NCI-H82 (cell line): ENCODE results near the gene SLC6A5.

Source experiments
- DNase-seq: peaks from one replicate; lab custom pipeline; 2025; lab: John Stamatoyannopoulos, UW

SLC6A5 gene

DNA sequence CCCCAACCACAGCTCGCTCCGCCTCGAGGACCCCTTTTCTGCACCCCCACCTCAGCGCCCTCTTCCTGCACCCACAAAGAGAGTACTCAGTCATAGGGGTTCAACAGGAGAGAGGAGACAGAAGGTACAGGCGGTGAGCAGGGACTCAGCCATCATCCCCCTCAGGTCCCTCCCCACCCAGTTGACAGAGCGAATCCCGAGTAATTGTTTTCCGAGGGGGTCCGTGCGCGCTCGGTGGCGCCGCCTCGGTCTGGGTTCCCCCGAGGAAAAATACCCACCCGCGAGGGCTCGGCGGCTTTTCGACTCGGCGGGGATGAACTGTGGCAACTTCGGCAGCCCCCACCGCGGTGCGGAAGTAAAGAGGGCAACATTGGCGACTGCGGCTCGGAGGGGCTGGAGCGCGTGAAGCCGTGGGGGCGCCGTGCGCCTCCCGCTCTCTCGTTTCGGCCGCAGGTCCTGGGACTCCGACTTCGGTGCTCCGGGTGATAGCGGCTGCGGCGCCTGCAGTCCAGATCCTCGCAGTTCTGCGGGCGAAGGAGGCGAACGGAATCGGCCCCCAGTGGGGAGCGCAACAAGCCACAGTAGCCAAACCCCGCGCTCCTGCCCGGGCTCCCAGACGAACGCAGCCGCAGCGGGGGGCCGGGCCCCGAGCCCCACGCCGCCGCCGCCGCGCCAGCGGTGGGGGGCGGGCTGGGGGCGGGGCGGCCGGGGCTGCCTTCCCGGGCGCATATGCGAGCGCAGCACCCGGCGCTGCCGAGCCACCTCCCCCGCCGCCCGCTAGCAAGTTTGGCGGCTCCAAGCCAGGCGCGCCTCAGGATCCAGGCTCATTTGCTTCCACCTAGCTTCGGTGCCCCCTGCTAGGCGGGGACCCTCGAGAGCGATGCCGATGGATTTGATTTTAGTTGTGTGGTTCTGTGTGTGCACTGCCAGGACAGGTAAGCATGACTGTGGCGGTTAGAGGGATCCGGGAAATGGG is 69.7 kb downstream of the SLC6A5 start, which contains the start of gene NELL1:
Gene NELL1 (plus strand): TSS at position 743 of the 976 bp plus-strand sequence.
- peak; percentile 50 for DNase-seq

DNA sequence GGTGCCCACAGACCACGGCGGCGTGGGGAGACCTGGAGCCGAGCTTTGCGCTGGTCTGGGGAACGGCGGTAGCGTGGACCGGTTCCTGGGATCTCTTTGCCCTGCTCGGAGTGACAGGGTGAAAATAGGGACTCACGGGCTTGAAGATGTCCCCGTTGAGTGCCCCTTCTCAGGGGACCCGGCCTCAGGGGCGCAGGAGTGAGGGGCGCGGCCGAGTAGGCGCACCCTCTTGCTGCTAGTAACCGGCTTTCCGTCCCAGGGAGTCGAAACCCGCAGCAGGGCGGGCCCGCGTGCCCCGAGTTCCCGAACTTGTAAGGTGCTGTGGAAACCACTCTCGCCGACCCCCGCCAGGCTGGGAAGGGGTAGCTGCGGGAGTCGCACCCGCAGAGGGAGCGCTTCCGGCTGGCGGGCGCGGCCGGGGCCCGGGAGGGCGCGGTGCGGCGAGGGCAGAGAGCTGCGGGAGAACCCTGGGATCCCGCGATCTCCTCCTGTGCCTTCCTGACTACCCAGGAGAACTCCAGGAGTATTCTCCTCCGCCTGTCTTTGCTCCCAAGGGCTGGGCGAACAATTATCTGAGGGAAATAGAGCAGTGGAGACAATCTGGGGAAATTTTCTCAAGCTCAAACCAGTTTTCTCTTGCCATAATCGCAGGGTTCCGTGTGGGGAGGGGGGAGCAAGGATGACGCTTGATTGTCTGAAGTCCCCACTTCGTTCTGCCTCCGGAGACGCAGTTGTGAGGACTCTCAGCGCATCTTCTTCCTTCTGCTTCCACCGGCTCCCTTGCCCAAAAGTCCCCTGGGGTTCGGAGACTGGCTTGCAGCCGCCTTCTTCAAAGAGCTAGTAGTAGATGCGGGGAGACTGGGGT is 70.6 kb downstream of the SLC6A5 start:
- DNase-seq: peak; percentile 18

DNA sequence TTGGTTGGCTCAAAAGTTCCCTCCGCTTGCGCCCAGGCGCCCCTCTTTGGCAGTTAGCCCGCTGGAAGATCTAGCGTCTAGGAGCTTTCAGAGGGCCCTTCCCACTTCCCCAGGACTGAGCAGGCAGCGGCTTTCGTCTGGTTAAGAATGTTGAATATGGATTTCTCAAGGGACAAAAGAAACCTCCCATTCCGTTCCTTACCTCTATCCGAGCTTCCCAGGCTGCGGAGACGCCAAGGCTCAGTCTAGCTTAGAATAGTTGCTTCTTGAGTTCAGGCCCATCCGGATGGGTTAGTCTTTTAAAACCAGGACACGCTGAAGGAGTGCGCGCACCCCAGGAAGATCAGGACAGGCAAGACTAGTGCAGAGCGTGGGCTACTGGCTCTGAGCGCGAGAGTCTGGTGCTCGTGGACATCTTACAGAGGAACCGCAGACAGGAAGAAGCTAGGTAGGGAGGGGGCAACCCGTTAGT is 71.6 kb downstream of the SLC6A5 start:
- no peak for DNase-seq

DNA sequence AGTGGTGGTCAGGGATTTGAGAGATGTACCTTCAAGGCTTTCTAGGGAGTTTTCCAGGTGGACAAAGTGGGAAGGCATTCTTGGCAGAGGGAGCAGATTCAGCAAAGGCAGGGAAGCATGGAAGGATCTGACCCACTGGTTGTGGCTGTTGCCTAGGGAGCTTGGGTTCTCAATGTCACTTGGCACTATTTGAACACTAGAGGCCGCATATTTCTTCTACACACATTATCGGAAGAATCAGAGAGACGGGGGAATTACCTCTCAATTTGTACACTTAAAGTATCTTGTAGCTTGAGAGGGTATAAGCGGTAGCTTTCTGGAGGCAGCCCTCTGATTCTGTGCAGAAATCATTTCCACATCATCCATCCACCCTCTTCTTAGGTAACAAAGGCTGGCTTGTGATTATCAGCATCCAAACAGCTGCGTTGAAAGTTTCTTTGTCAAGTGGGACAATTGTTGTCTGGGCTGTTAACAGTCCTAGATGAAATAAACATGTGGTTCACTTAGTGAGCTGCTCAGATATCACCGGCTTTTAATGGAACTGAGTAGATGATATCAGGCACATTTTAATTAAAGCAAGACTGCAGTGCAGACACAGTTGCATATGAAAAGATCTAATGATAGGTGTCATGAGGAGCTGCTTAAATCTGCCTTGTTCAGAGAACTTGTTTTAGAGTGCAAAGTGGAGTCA is 72.6 kb downstream of the SLC6A5 start:
- peak; percentile 55 for DNase-seq

DNA sequence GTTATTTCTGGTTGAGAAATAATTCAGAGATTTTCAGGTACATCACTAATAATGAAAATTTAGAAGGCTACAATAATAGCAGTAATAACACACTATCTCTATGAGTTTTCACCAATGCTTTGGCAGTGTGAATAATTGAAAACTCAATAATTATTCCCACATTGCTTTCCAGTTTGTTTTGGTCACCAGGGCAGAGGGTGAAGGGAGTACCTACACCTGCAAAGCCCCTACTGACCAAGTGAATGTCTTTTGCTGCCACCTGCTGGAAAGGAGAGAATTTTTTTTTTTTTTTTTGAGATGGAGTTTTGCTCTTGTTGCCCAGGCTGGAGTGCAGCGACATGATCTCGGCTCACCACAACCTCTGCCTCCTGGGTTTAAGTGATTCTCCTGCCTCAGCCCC is 73.2 kb downstream of the SLC6A5 start:
- peak; percentile 58 for DNase-seq

DNA sequence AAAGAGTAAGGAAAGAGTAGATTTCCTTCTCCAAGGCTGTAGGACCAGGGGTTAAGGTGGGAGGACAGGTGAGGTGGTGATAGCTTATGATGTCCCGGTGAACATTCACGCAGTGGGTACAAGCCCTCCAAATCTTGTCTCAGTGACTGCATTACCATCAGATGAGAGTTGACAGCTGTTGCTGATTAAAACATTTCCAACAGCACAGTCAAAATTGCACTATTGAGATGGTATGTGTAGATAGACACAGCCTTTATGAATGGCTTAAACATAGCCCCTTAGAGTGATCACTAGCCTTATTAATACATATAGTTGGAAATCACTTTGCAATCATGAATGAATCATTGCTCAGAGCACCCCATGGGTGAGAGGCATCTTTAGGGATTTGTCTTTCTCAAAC is 77.2 kb downstream of the SLC6A5 start:
- DNase-seq: no peak

DNA sequence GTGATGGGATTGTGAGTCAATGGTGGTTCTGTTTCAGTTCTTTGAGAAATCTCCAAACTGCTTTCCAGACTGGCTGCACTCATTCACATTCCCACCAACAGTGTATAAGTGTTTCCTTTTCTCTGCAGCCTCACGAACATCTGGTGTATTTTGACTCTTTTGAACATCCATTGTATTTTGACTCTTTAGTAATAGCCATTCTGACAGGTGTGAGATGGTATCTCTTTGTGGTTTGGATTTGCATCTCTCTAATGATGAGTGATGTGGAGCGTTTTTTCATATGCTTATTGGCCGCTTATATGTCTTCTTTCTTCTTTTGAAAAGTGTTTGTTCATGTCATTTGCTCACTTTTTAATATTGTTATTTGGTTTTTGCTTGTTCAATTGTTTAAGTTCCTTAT is 89.4 kb downstream of the SLC6A5 start:
- DNase-seq: no peak

DNA sequence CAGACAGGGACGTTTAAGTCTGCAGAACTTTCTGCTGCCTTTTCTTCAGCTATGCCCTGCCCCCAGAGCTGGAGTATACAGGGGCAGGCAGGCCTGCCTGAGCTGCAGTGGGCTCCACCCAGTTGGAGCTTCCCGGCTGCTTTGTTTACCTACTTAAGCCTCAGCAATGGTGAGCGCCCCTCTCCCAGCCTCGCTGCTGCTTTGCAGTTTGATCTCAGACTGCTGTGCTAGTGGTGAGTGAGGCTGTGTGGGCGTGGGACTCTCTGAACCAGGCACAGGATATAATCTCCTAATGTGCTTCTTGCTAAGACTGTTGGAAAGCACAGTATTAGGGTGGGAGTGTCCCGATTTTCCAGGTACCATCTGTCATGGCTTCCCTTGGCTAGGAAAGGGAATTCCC is 108.5 kb downstream of the SLC6A5 start:
- peak; percentile 76 for DNase-seq
